HepG2 (cell line): ENCODE measurements around the gene ADCY9. TPM values are rescaled to one million over a fixed set of nuclear protein-coding genes. Genes with fewer than 3 reads are reported as not detected.

Experiments used
- ATAD3A ChIP-seq: sonication (generic); formaldehyde crosslinking; IDR thresholded peaks from 2 replicates; pipeline ENCODE4 v1.4.0; 2020; ENCODE audit warnings: missing genetic modification reagents
- ATF6 ChIP-seq: sonication (generic); formaldehyde crosslinking; conservative IDR thresholded peaks from 2 replicates; pipeline ENCODE4 v1.4.0; 2020; ENCODE audit warnings: missing genetic modification reagents
- CC2D1A ChIP-seq: sonication (generic); formaldehyde crosslinking; IDR thresholded peaks from 2 replicates; pipeline ENCODE4 v1.8.1; 2023; ENCODE audit warnings: mild to moderate bottlenecking, missing genetic modification reagents
- CHD4 ChIP-seq: fragments of 200-600 bp; sonication (generic); IDR thresholded peaks from 2 replicates; pipeline ENCODE4 v1.7.0; 2017; ENCODE audit warnings: mild to moderate bottlenecking, low read length, borderline replicate concordance
- CREB3 ChIP-seq: sonication (generic); formaldehyde crosslinking; IDR thresholded peaks from 2 replicates; pipeline ENCODE4 v1.5.0; 2020; ENCODE audit warnings: missing genetic modification reagents
- EP300 ChIP-seq, 3 experiments: sonication (generic) in 1 of 3; formaldehyde crosslinking in 1 of 3; IDR thresholded peaks; 2 replicates each; pipeline versions ENCODE4 v1.5.1 to v1.6.1; 2011 to 2020; ENCODE audit warnings: low read depth in 2 of 3, low read length in 2 of 3, borderline replicate concordance in 1 of 3, improper control_type of control experiment in 1 of 3, mild to moderate bottlenecking in 1 of 3, missing genetic modification reagents in 1 of 3, moderate library complexity in 1 of 3
- FOXP1 ChIP-seq, 2 experiments: fragments of 450-650 bp in 1 of 2; IDR thresholded peaks; 2 replicates each; pipeline ENCODE4 v1.6.1; 2017 to 2018; ENCODE audit warnings: antibody characterized with exemption in 1 of 2
- IRF2 ChIP-seq: IDR thresholded peaks from 2 replicates; pipeline ENCODE4 v1.6.1; 2018; ENCODE audit warnings: missing genetic modification reagents, missing compliant biosample characterization
- KDM6A ChIP-seq: IDR thresholded peaks from 2 replicates; pipeline ENCODE4 v1.6.1; 2016; ENCODE audit warnings: low read depth
- MTERF4 ChIP-seq: sonication (generic); formaldehyde crosslinking; IDR thresholded peaks from 2 replicates; pipeline ENCODE4 v1.8.0; 2023; ENCODE audit warnings: mild to moderate bottlenecking, missing genetic modification reagents
- MXI1 ChIP-seq: IDR thresholded peaks from 3 replicates; pipeline ENCODE4 v1.6.1; 2012; ENCODE audit warnings: low read depth, low read length, inconsistent platforms, borderline replicate concordance
- NFE2 ChIP-seq: sonication (generic); formaldehyde crosslinking; IDR thresholded peaks from 2 replicates; pipeline ENCODE4 v1.4.0; 2020; ENCODE audit warnings: missing genetic modification reagents
- PRPF4 ChIP-seq: fragments of 200-400 bp; formaldehyde crosslinking; IDR thresholded peaks from 2 replicates; pipeline ENCODE4 v1.6.1; 2016; ENCODE audit warnings: low read length, low read depth; ENCODE audit not compliant: poor library complexity, severe bottlenecking
- RNF2 ChIP-seq: fragments of 450-650 bp; conservative IDR thresholded peaks from 2 replicates; pipeline ENCODE4 v1.6.1; 2016; ENCODE audit warnings: low read depth
- SATB2 ChIP-seq: sonication (generic); formaldehyde crosslinking; IDR thresholded peaks from 2 replicates; pipeline ENCODE4 v1.5.0; 2020; ENCODE audit warnings: missing genetic modification reagents
- THAP11 ChIP-seq: IDR thresholded peaks from 2 replicates; pipeline ENCODE4 v1.6.1; 2016; ENCODE audit warnings: missing biosample characterization, missing genetic modification reagents
- THRA ChIP-seq: sonication (generic); formaldehyde crosslinking; IDR thresholded peaks from 2 replicates; pipeline ENCODE4 v1.4.0; 2020; ENCODE audit warnings: missing genetic modification reagents, borderline replicate concordance
- ZFP36L2 ChIP-seq: sonication (generic); formaldehyde crosslinking; IDR thresholded peaks from 2 replicates; pipeline ENCODE4 v1.4.0; 2020; ENCODE audit warnings: missing genetic modification reagents
- ZNF280B ChIP-seq: sonication (generic); formaldehyde crosslinking; IDR thresholded peaks from 2 replicates; pipeline ENCODE4 v1.5.0; 2020; ENCODE audit warnings: missing genetic modification reagents, mild to moderate bottlenecking, borderline replicate concordance
- ZNF678 ChIP-seq: sonication (generic); formaldehyde crosslinking; IDR thresholded peaks from 2 replicates; pipeline ENCODE4 v1.4.0; 2020; ENCODE audit warnings: mild to moderate bottlenecking, missing genetic modification reagents
- ZNF777 ChIP-seq: sonication (generic); formaldehyde crosslinking; IDR thresholded peaks from 2 replicates; pipeline ENCODE4 v1.4.0; 2020; ENCODE audit warnings: missing genetic modification reagents
- ZSCAN31 ChIP-seq: sonication (generic); formaldehyde crosslinking; IDR thresholded peaks from 2 replicates; pipeline ENCODE4 v1.5.0; 2020; ENCODE audit warnings: low read depth, mild to moderate bottlenecking, missing genetic modification reagents
- polyA plus RNA-seq, 8 experiments: library from polyadenylated mRNA; depleted of rRNA in 3 of 8; stranded (reverse) in 7 of 8; unstranded in 1 of 8; fragments of >200 nt; fragmentation: Illumina TruSeq in 4 of 8; extraction: Trizol in 4 of 8; gene quantifications; 2 replicates each; pipeline versions ENCODE4 v1.2.1 to v1.2.3, GENCODE V29; 2011 to 2016; ENCODE audit warnings: low read depth in 4 of 8, missing spikeins in 1 of 8, mixed read lengths in 1 of 8; ENCODE audit not compliant: insufficient read depth in 1 of 8
- total RNA-seq, 5 experiments: library from RNA; depleted of rRNA; stranded (reverse); fragments of >200 nt; fragmentation: Illumina TruSeq; extraction: Trizol; gene quantifications; 2 replicates each; pipeline ENCODE4 v1.2.3, GENCODE V29; 2016; ENCODE audit warnings: low read depth in 1 of 5

The ADCY9 gene
- total and polyA plus RNA-seq, 2 of the 13 experiments (the other 11 are each of a cell fraction or from before 2014, with no cell fraction given), result 11.2 to 13.9 TPM

GRCh38 chr16:4116325-4117249 lies at the start of gene ADCY9 (continued):
- TF ChIP-seq EP300 (IDR thresholded peaks at IDR 0.05; ENCODE audit: low read depth in 2 of 2, low read length in 2 of 2) (no peak), EP300 (CRISPR knock-in tag; IDR thresholded peaks at IDR 0.05; ENCODE audit: borderline replicate concordance) (no peak), KDM6A (CRISPR knock-in tag) (no peak), CREB3 (CRISPR knock-in tag) (0 out of 2 replicates have a peak, but pooled peaks have one; percentile 45), SATB2 (CRISPR knock-in tag) (0 out of 2 replicates have a peak, but pooled peaks have one; percentile 40), FOXP1 (IDR thresholded peaks at IDR 0.05) (no peak), FOXP1 (CRISPR knock-in tag; IDR thresholded peaks at IDR 0.05) (no peak), CHD4 (no peak), THAP11 (peak; percentile 45; the same call in 1 of the 2 replicates), THRA (CRISPR knock-in tag) (no peak), CC2D1A (CRISPR knock-in tag) (no peak), ZFP36L2 (CRISPR knock-in tag) (no peak), ZNF678 (no peak), ZSCAN31 (CRISPR knock-in tag) (peak; percentile 73; the same call in 1 of the 2 replicates), IRF2 (CRISPR knock-in tag) (no peak; the same call in 1 of the 2 replicates), ZNF777 (CRISPR knock-in tag) (no peak; the same call in none of the 2 replicates), ZNF280B (no peak), ATF6 (CRISPR knock-in tag) (no peak), NFE2 (CRISPR knock-in tag) (no peak), PRPF4 (no peak), ATAD3A (CRISPR knock-in tag) (no peak), MTERF4 (CRISPR knock-in tag) (no peak), MXI1 (peak; percentile 49; the same call in 1 of the 3 replicates), RNF2 (no peak)
